Nephron progenitor cell (in vitro differentiated cells): ENCODE measurements around the gene TWF1.

ENCODE experiments used
- DNase-seq: peaks from one replicate; pipeline ENCODE4 v3.0.0; 2021
- H3K27ac Mint-ChIP-seq: 2 replicates; pipeline ENCODE4 v1.8.0; 2021; ENCODE audit warnings: mild to moderate bottlenecking, moderate library complexity, mixed read lengths
- H3K27me3 Mint-ChIP-seq: 2 replicates; pipeline ENCODE4 v1.8.0; 2021; ENCODE audit warnings: mild to moderate bottlenecking, low read depth, mixed read lengths; ENCODE audit not compliant: poor library complexity
- H3K36me3 Mint-ChIP-seq: 2 replicates; pipeline ENCODE4 v1.8.0; 2021; ENCODE audit warnings: low read depth, mixed read lengths
- H3K4me1 Mint-ChIP-seq: 2 replicates; pipeline ENCODE4 v1.8.0; 2021; ENCODE audit warnings: mixed read lengths
- H3K4me3 Mint-ChIP-seq: 2 replicates; pipeline ENCODE4 v1.8.0; 2021; ENCODE audit warnings: mild to moderate bottlenecking, moderate library complexity, mixed read lengths
- H3K9me3 Mint-ChIP-seq: 2 replicates; pipeline ENCODE4 v1.8.0; 2021; ENCODE audit warnings: mild to moderate bottlenecking, moderate library complexity, mixed read lengths
- CTCF ChIP-seq: fragments of 200-600 bp; sonication (generic); IDR thresholded peaks from 2 replicates; pipeline ENCODE4 v1.5.0; 2021; ENCODE audit warnings: antibody characterized with exemption

The TWF1 gene

GRCh38 chr12:43832463-43833168 lies 26.5 kb upstream of the TWF1 start:
- no peak for TF ChIP-seq CTCF
- H3K27me3 Mint-ChIP-seq, result peaks cover 19% of the 10 kb centered on the region
- H3K27ac Mint-ChIP-seq, result no peak overlapping the region
- no peaks in the 10 kb centered on the region for H3K9me3 Mint-ChIP-seq
- DNase-seq, result no peak
- H3K36me3 Mint-ChIP-seq, result no peaks in the 10 kb centered on the region
- peaks cover 20% of the 10 kb centered on the region for H3K4me1 Mint-ChIP-seq
- no peak overlapping the region for H3K4me3 Mint-ChIP-seq

- Mint-ChIP-seq H3K27ac (no peak overlapping the region), H3K27me3 (peaks cover 5% of the 10 kb centered on the region), H3K4me1 (peaks cover 6% of the 10 kb centered on the region), H3K9me3 (no peaks in the 10 kb centered on the region), H3K4me3 (no peak overlapping the region), H3K36me3 (no peaks in the 10 kb centered on the region)
- TF ChIP-seq CTCF, result no peak
- DNase-seq, result no peak
These were observed 21.0 kb upstream of the TWF1 start for GRCh38 chr12:43827093-43827492.

GRCh38 chr12:43826681-43827080 lies 20.6 kb upstream of the TWF1 start:
- no peaks in the 10 kb centered on the region for H3K9me3 Mint-ChIP-seq
- no peak for TF ChIP-seq CTCF
- H3K27me3 Mint-ChIP-seq, result peaks cover 5% of the 10 kb centered on the region
- H3K27ac Mint-ChIP-seq, result no peak overlapping the region
- peaks cover 6% of the 10 kb centered on the region for H3K4me1 Mint-ChIP-seq
- no peak for DNase-seq
- H3K4me3 Mint-ChIP-seq, result no peak overlapping the region
- H3K36me3 Mint-ChIP-seq, result no peaks in the 10 kb centered on the region

- Mint-ChIP-seq H3K27ac (no peak overlapping the region), H3K4me3 (no peak overlapping the region), H3K36me3 (no peaks in the 10 kb centered on the region), H3K27me3 (peaks cover 5% of the 10 kb centered on the region), H3K4me1 (peaks cover 2% of the 10 kb centered on the region), H3K9me3 (no peaks in the 10 kb centered on the region)
- TF ChIP-seq CTCF, result no peak
- no peak for DNase-seq
These were observed 18.2 kb upstream of the TWF1 start for GRCh38 chr12:43824207-43824775.

- Mint-ChIP-seq H3K27me3 (peaks cover 18% of the 10 kb centered on the region), H3K36me3 (no peaks in the 10 kb centered on the region), H3K4me3 (no peak overlapping the region), H3K9me3 (no peaks in the 10 kb centered on the region), H3K27ac (no peak overlapping the region), H3K4me1 (peaks cover 16% of the 10 kb centered on the region)
- no peak for DNase-seq
- no peak for TF ChIP-seq CTCF
These were observed 10.1 kb upstream of the TWF1 start for GRCh38 chr12:43816168-43816567.

- H3K27ac Mint-ChIP-seq, result no peak overlapping the region
- H3K36me3 Mint-ChIP-seq, result no peaks in the 10 kb centered on the region
- H3K9me3 Mint-ChIP-seq, result no peaks in the 10 kb centered on the region
- no peak overlapping the region for H3K4me3 Mint-ChIP-seq
- DNase-seq, result no peak
- peaks cover 23% of the 10 kb centered on the region for H3K27me3 Mint-ChIP-seq
- TF ChIP-seq CTCF, result no peak
- peaks cover 16% of the 10 kb centered on the region for H3K4me1 Mint-ChIP-seq
These were observed 9.3 kb upstream of the TWF1 start for GRCh38 chr12:43815416-43815815.
